Endodermal cell (in vitro differentiated cells): ENCODE results near the gene IGFBP4. TPM values are rescaled to one million over a fixed set of nuclear protein-coding genes. Genes with fewer than 3 reads are reported as not detected.

Experiments
- DNase-seq: peaks from one replicate; pipeline ENCODE4 v3.0.0-alpha.2; 2017
- H3K27ac ChIP-seq: 2 replicates; pipeline ENCODE4 v1.5.1; 2013; ENCODE audit warnings: mild to moderate bottlenecking, low read depth, low read length, moderate library complexity
- H3K27me3 ChIP-seq: 2 replicates; pipeline ENCODE4 v1.6.1; 2013; ENCODE audit warnings: mild to moderate bottlenecking, low read length, moderate library complexity; ENCODE audit not compliant: insufficient read depth, control insufficient read depth, poor library complexity, severe bottlenecking
- H3K36me3 ChIP-seq: 2 replicates; pipeline ENCODE4 v1.7.0; 2013; ENCODE audit warnings: mild to moderate bottlenecking, low read length, moderate library complexity; ENCODE audit not compliant: control insufficient read depth, insufficient read depth
- H3K4me1 ChIP-seq: one replicate; pipeline ENCODE4 v1.7.0; 2013; ENCODE audit warnings: low read length; ENCODE audit not compliant: control insufficient read depth, insufficient read depth
- H3K4me3 ChIP-seq: 2 replicates; pipeline ENCODE4 v1.5.1; 2013; ENCODE audit warnings: mild to moderate bottlenecking, low read length, moderate library complexity
- H3K9ac ChIP-seq: 2 replicates; pipeline ENCODE4 v1.6.1; 2013; ENCODE audit warnings: mild to moderate bottlenecking, low read length, moderate library complexity; ENCODE audit not compliant: poor library complexity, severe bottlenecking; ENCODE audit errors: extremely low read depth
- H3K9me3 ChIP-seq: 2 replicates; pipeline ENCODE4 v1.6.1; 2013; ENCODE audit warnings: mild to moderate bottlenecking, low read length, moderate library complexity; ENCODE audit not compliant: control insufficient read depth
- H3K27ac Mint-ChIP-seq: 2 replicates; pipeline ENCODE4 v1.8.0; 2020; ENCODE audit warnings: mixed read lengths
- H3K27me3 Mint-ChIP-seq: 2 replicates; pipeline ENCODE4 v1.8.0; 2021; ENCODE audit warnings: mild to moderate bottlenecking, mixed read lengths; ENCODE audit not compliant: insufficient read depth
- H3K36me3 Mint-ChIP-seq: 2 replicates; pipeline ENCODE4 v1.8.0; 2020; ENCODE audit warnings: low read depth, mixed read lengths
- H3K4me1 Mint-ChIP-seq: 2 replicates; pipeline ENCODE4 v1.8.0; 2020; ENCODE audit warnings: mixed read lengths
- H3K4me3 Mint-ChIP-seq: 2 replicates; pipeline ENCODE4 v1.8.0; 2020; ENCODE audit warnings: mild to moderate bottlenecking, moderate library complexity, mixed read lengths
- H3K9me3 Mint-ChIP-seq: 2 replicates; pipeline ENCODE4 v1.8.0; 2020; ENCODE audit warnings: mild to moderate bottlenecking, mixed read lengths
- CTCF ChIP-seq: fragments of 200-600 bp; sonication (generic); conservative IDR thresholded peaks from 2 replicates; pipeline ENCODE4 v1.5.0; 2021; ENCODE audit warnings: antibody characterized with exemption, mild to moderate bottlenecking
- WGBS, 2 experiments: methylation state at CpG; one replicate each; pipeline versions ENCODE4 v1.1.5 to v1.1.7; 2013; ENCODE audit warnings: missing lambda C conversion rate in 2 of 2, mixed read lengths in 1 of 2; ENCODE audit not compliant: insufficient coverage in 1 of 2, insufficient read length in 1 of 2; 5-methylcytosine and 5-hydroxymethylcytosine counted together
- total RNA-seq, 2 donors: library from RNA; stranded (reverse); fragmentation: NEBNext Ultra II Directional in 1 of 2; extraction: Animal tissue kit (Norgen Biotek cat#: 25700) in 1 of 2; gene quantifications; 2 replicates in 1 of 2; 3 replicates in 1 of 2; pipeline ENCODE4 v1.2.1, GENCODE V29; 2021

IGFBP4 gene
- total RNA-seq, 2 donors from 2014 or later, result 58.3 to 69.0 TPM

GRCh38 chr17:40484973-40485530 lies 41.8 kb downstream of the IGFBP4 start:
- TF ChIP-seq CTCF, result no peak
- Histone ChIP-seq H3K9ac (no peak overlapping the region), H3K36me3 (no peaks in the 10 kb centered on the region), H3K4me3 (no peak overlapping the region), H3K4me1 (peaks cover 17% of the 10 kb centered on the region), H3K27ac (no peak overlapping the region), H3K27me3 (no peaks in the 10 kb centered on the region), H3K9me3 (no peaks in the 10 kb centered on the region)
- WGBS, 2 experiments, result 85 to 89% methylated on average over 4 to 7 of the region's 7 CpGs
- Mint-ChIP-seq H3K4me1 (peaks cover 51% of the 10 kb centered on the region), H3K4me3 (no peak overlapping the region), H3K9me3 (no peaks in the 10 kb centered on the region), H3K27me3 (peaks cover 12% of the 10 kb centered on the region), H3K36me3 (no peaks in the 10 kb centered on the region), H3K27ac (no peak overlapping the region)
- no peak for DNase-seq

GRCh38 chr17:40485851-40486521 lies 42.7 kb downstream of the IGFBP4 start:
- Histone ChIP-seq H3K27ac (no peak overlapping the region), H3K4me1 (peaks cover 26% of the 10 kb centered on the region), H3K4me3 (no peak overlapping the region), H3K27me3 (no peaks in the 10 kb centered on the region), H3K36me3 (no peaks in the 10 kb centered on the region), H3K9me3 (no peaks in the 10 kb centered on the region), H3K9ac (no peak overlapping the region)
- Mint-ChIP-seq H3K36me3 (no peaks in the 10 kb centered on the region), H3K27me3 (peaks cover 12% of the 10 kb centered on the region), H3K9me3 (no peaks in the 10 kb centered on the region), H3K27ac (no peak overlapping the region), H3K4me1 (peaks cover 53% of the 10 kb centered on the region), H3K4me3 (no peak overlapping the region)
- no peak for TF ChIP-seq CTCF
- WGBS, 2 experiments, result 78 to 82% methylated on average over 9 to 17 of the region's 17 CpGs
- DNase-seq, result no peak

GRCh38 chr17:40486522-40487370 lies 43.5 kb downstream of the IGFBP4 start:
- 89 to 91% methylated on average over 10 to 12 of the region's 12 CpGs for WGBS, 2 experiments
- H3K4me3 Mint-ChIP-seq, result no peak overlapping the region
- H3K27me3 Mint-ChIP-seq, result peaks cover 12% of the 10 kb centered on the region
- no peak overlapping the region for H3K9ac ChIP-seq
- DNase-seq, result no peak
- no peaks in the 10 kb centered on the region for H3K27me3 ChIP-seq
- H3K27ac Mint-ChIP-seq, result no peak overlapping the region
- no peaks in the 10 kb centered on the region for H3K36me3 ChIP-seq
- no peaks in the 10 kb centered on the region for H3K9me3 ChIP-seq
- H3K36me3 Mint-ChIP-seq, result no peaks in the 10 kb centered on the region
- no peak for TF ChIP-seq CTCF
- H3K9me3 Mint-ChIP-seq, result no peaks in the 10 kb centered on the region
- peaks cover 57% of the 10 kb centered on the region for H3K4me1 Mint-ChIP-seq
- H3K4me3 ChIP-seq, result no peak overlapping the region
- H3K4me1 ChIP-seq, result peaks cover 26% of the 10 kb centered on the region
- H3K27ac ChIP-seq, result no peak overlapping the region
